Vagina (tissue), 2 donors: ENCODE results near the gene ZDHHC1. TPM values are rescaled to one million over a fixed set of nuclear protein-coding genes. Genes with fewer than 3 reads are reported as not detected.

Experiments used
- DNase-seq, 2 donors: peaks; one replicate each; pipeline ENCODE4 v3.0.0-alpha.2; 2017; ENCODE audit errors: extremely low spot score in 2 of 2
- H3K27ac ChIP-seq: fragments of 200-600 bp; sonication (generic); one replicate; pipeline ENCODE4 v1.5.1; 2019
- H3K27me3 ChIP-seq: fragments of 200-600 bp; sonication (generic); one replicate; pipeline ENCODE4 v1.5.1; 2019
- H3K36me3 ChIP-seq, 2 donors: fragments of 200-600 bp; sonication (generic); one replicate each; pipeline ENCODE4 v1.5.1; 2017 to 2019
- H3K4me1 ChIP-seq: fragments of 200-600 bp; sonication (generic); one replicate; pipeline ENCODE4 v1.5.1; 2019
- H3K4me3 ChIP-seq, 2 donors: fragments of 200-600 bp; sonication (generic); 1 replicate in 1 of 2; 2 replicates in 1 of 2; pipeline ENCODE4 v1.5.1; 2016 to 2019
- H3K9me3 ChIP-seq: fragments of 200-600 bp; sonication (generic); one replicate; pipeline ENCODE4 v1.5.1; 2019
- POLR2A ChIP-seq, 2 donors: fragments of 450-650 bp; IDR thresholded peaks; one replicate each; pipeline ENCODE4 v1.6.1; 2017; ENCODE audit warnings: antibody characterized with exemption in 2 of 2, mild to moderate bottlenecking in 2 of 2, moderate library complexity in 2 of 2
- POLR2AphosphoS5 ChIP-seq, 2 donors: sonication (generic); formaldehyde crosslinking; IDR thresholded peaks; one replicate each; pipeline ENCODE4 v1.9.0; 2017; ENCODE audit warnings: antibody characterized with exemption in 2 of 2, mild to moderate bottlenecking in 2 of 2, low read depth in 1 of 2; ENCODE audit not compliant: insufficient read depth in 1 of 2
- intact Hi-C: fragments of 100-400 bp; cut with DNase I; formaldehyde crosslinking; loops from one replicate; pipeline ENCODE4 v1.15.1; 2023
- total RNA-seq: library from RNA; depleted of rRNA; stranded (reverse); fragments of >200 nt; gene quantifications from one replicate; pipeline ENCODE4 v1.2.3, GENCODE V29; 2016
- TF ChIP-seq, protein P1 (sequence below), 3 experiments: fragments of 450-650 bp in 2 of 3; fragments of 200-600 bp in 1 of 3; sonication (generic) in 1 of 3; IDR thresholded peaks; one replicate each; pipeline ENCODE4 v1.5.1; 2017 to 2019; ENCODE audit warnings: antibody characterized with exemption in 3 of 3, mild to moderate bottlenecking in 2 of 3, moderate library complexity in 2 of 3

The ZDHHC1 gene
- total RNA-seq, 1 donor from 2014 or later, result 22.3 TPM

DNA sequence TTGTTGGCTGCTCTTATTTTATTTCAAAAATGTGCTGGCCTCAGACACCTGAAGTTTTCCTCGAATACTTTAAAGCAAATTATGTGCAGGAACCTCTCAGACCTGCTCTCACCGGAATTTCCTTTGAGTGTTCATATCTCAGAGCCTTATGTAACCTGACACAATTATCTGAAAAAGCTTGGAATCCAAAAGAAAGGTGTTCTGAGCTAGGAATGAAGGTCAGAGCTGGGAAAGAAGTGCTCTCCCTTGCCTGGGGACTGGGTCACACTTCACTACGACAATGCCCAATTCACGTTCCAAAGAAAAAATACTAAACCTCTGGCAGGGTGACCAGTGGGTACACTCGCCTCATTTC is 8.0 kb upstream of the ZDHHC1 start:
- H3K4me3 ChIP-seq, result no peak overlapping the region
- H3K27ac ChIP-seq, result no peak overlapping the region
- no peaks in the 10 kb centered on the region for H3K36me3 ChIP-seq
- peaks cover 24% of the 10 kb centered on the region for H3K4me1 ChIP-seq
- no peaks in the 10 kb centered on the region for H3K9me3 ChIP-seq
- intact Hi-C loops, result no loop called here
- H3K27me3 ChIP-seq, result no peaks in the 10 kb centered on the region
- no peak for DNase-seq
- no peak for TF ChIP-seq POLR2AphosphoS5 (IDR thresholded peaks at IDR 0.05; ENCODE audit: insufficient read depth in 1 of 2, low read depth in 1 of 2)
- TF ChIP-seq, protein P1, sequence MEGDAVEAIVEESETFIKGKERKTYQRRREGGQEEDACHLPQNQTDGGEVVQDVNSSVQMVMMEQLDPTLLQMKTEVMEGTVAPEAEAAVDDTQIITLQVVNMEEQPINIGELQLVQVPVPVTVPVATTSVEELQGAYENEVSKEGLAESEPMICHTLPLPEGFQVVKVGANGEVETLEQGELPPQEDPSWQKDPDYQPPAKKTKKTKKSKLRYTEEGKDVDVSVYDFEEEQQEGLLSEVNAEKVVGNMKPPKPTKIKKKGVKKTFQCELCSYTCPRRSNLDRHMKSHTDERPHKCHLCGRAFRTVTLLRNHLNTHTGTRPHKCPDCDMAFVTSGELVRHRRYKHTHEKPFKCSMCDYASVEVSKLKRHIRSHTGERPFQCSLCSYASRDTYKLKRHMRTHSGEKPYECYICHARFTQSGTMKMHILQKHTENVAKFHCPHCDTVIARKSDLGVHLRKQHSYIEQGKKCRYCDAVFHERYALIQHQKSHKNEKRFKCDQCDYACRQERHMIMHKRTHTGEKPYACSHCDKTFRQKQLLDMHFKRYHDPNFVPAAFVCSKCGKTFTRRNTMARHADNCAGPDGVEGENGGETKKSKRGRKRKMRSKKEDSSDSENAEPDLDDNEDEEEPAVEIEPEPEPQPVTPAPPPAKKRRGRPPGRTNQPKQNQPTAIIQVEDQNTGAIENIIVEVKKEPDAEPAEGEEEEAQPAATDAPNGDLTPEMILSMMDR (IDR thresholded peaks at IDR 0.05), result no peak

DNA sequence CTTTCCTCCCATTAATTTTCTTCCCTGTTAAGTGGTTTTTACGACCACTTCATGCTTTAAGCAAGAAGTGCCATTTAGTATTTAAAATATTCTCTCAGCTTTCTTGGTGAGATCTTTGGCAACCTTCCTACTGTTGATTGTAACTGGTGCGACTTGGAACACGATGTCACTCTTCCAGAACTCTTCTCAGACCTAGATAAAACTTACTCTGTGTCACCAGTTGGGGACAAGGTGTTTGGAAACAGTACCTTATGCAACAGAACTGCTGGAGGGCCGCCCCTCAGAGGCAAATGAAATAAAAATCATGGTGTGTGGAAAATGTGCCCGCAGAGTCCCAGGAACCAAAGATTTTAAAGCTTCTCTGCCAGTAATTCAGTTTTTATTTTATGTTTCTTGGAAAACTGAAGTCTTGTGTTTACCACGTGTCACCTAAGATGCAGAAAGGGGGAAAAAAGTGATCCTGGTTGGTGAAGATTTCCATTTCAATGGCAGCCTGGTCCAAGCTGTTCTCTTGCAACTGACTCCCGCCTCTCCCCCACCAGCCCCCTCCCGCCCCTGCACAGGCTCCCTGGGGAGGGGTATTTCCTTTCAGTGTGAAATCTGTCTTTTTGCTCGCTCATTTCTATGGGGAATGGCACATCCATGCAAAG is 7.5 kb upstream of the ZDHHC1 start:
- intact Hi-C loops, result no loop called here

DNA sequence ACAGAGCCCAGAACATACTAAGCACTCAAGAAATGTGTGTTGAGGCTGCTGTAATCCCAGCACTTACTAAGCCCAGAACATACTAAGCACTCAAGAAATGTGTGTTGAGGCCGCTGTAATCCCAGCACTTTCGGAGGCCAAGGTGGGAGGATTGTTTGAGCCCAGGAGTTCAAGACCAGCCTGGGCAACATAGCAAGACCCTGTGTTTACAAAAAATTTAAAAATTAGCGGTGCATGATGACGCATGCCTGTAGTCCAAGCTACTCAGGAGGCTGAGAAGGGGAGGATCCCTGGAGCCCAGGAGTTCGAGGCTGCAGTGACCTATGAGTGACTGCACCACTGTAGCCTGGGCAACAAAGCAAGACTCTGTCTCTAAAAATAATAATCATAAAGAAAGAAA is 6.7 kb upstream of the ZDHHC1 start:
- intact Hi-C loops, result no loop called here
- H3K4me3 ChIP-seq, result no peak overlapping the region
- no peaks in the 10 kb centered on the region for H3K36me3 ChIP-seq
- H3K27ac ChIP-seq, result no peak overlapping the region
- H3K4me1 ChIP-seq, result peaks cover 11% of the 10 kb centered on the region
- H3K9me3 ChIP-seq, result no peaks in the 10 kb centered on the region
- DNase-seq, result no peak
- TF ChIP-seq, protein P1 (IDR thresholded peaks at IDR 0.05), result no peak
- no peak for TF ChIP-seq POLR2A (IDR thresholded peaks at IDR 0.05)
- TF ChIP-seq POLR2AphosphoS5 (IDR thresholded peaks at IDR 0.05; ENCODE audit: insufficient read depth in 1 of 2, low read depth in 1 of 2), result no peak
- no peaks in the 10 kb centered on the region for H3K27me3 ChIP-seq

More for the DNA sequence above, 7.5 kb upstream of the ZDHHC1 start:
- no peak for DNase-seq
- Histone ChIP-seq H3K27ac (no peak overlapping the region), H3K36me3 (no peaks in the 10 kb centered on the region), H3K4me1 (peaks cover 19% of the 10 kb centered on the region), H3K27me3 (no peaks in the 10 kb centered on the region), H3K9me3 (no peaks in the 10 kb centered on the region), H3K4me3 (no peak overlapping the region)
- no peak for TF ChIP-seq POLR2AphosphoS5 (IDR thresholded peaks at IDR 0.05; ENCODE audit: insufficient read depth in 1 of 2, low read depth in 1 of 2)
- TF ChIP-seq POLR2A (IDR thresholded peaks at IDR 0.05), result no peak
- TF ChIP-seq, protein P1 (IDR thresholded peaks at IDR 0.05), result no peak

DNA sequence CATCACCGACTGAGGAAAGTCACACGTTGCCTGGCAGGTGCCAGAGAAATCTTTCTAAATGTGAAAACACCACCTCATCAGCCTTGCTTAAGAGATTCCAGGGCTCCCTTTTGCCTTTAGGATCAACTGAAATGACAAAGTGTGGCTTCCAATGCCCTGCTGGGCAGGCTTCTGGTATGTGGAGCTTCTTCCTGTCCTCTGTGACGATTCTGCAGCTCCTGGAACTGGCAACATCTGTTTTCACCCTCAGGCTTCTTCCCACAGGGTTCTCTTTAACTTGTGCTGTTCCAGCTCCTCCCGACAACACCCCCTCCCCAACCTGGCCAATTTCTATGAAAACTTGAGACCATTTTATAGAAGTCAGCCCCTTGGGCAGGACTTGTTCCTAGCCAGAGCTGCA is 4.8 kb upstream of the ZDHHC1 start:
- intact Hi-C loops, result no loop called here

DNA sequence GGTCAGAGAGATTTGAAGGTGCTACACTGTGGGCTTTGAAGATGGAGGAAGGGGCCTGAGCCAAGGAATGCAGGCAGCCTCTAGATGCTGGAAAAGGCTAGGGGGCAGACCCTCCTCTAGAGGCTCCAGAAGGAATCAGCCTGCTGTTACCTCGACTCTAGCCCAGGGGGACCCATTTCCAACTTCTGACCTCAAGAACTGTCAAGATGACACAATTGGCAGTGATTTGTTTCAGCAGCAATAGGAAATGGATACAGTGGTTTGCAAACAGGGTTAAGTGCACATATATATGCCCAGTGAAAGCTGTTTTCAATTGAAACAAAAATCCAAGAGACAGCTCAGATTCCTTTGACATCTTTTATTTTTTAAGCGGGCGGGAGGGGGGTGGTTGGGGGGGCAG is 3.7 kb upstream of the ZDHHC1 start:
- TF ChIP-seq, protein P1 (IDR thresholded peaks at IDR 0.05), result no peak
- TF ChIP-seq POLR2AphosphoS5 (IDR thresholded peaks at IDR 0.05; ENCODE audit: insufficient read depth in 1 of 2, low read depth in 1 of 2) (no peak), POLR2A (IDR thresholded peaks at IDR 0.05) (no peak)
- Histone ChIP-seq H3K36me3 (no peaks in the 10 kb centered on the region), H3K4me1 (peaks cover 11% of the 10 kb centered on the region), H3K9me3 (no peaks in the 10 kb centered on the region), H3K4me3 (no peak overlapping the region), H3K27me3 (no peaks in the 10 kb centered on the region), H3K27ac (no peak overlapping the region)
- intact Hi-C loops, result no loop called here
- no peak for DNase-seq

More for the DNA sequence above, 4.8 kb upstream of the ZDHHC1 start:
- Histone ChIP-seq H3K27me3 (no peaks in the 10 kb centered on the region), H3K9me3 (no peaks in the 10 kb centered on the region), H3K27ac (no peak overlapping the region), H3K36me3 (no peaks in the 10 kb centered on the region), H3K4me1 (no peaks in the 10 kb centered on the region), H3K4me3 (no peak overlapping the region)
- no peak for DNase-seq
- TF ChIP-seq, protein P1 (IDR thresholded peaks at IDR 0.05), result no peak
- TF ChIP-seq POLR2A (IDR thresholded peaks at IDR 0.05) (no peak), POLR2AphosphoS5 (IDR thresholded peaks at IDR 0.05; ENCODE audit: insufficient read depth in 1 of 2, low read depth in 1 of 2) (no peak)
